GM12878 (cell line): Measurements from ENCODE around the gene TRPM6. TPM values are rescaled to one million over a fixed set of nuclear protein-coding genes. Genes with fewer than 3 reads are reported as not detected.

Experiments used
- ATAC-seq: fragments of 200-7000 bp; cut with Tn5 transposase; 3 replicates; pipeline ENCODE4 v1.9.1; 2020; ENCODE audit warnings: mild to moderate bottlenecking, moderate library complexity
- BruUV-seq: library from RNA; stranded (reverse); fragments of 400-500 nt; replicated peaks from 2 replicates; lab custom pipeline; 2021; lab: Mats Ljungman, UMichigan
- CTCF ChIA-PET: fragments of 300-600 bp; sonication (Branson Sonifier 250); formaldehyde crosslinking; extraction: SDS; loops from one replicate; lab custom pipeline; 2021; ENCODE audit warnings: inconsistent platforms; lab: Yijun Ruan, JAX
- POLR2A ChIA-PET: fragments of 350-600 bp; formaldehyde crosslinking; extraction: SDS; loops from one replicate; lab custom pipeline; 2021; ENCODE audit warnings: inconsistent platforms; lab: Charles Lee
- RAD21 ChIA-PET: fragments of 300-600 bp; sonication (Branson Sonifier 250); formaldehyde crosslinking; loops from one replicate; lab custom pipeline; 2023; ENCODE audit warnings: antibody characterized with exemption; ENCODE audit not compliant: unreplicated experiment; lab: Charles Lee
- SMC1A ChIA-PET: fragments of 300-600 bp; sonication (Branson Sonifier 250); formaldehyde crosslinking; loops from one replicate; lab custom pipeline; 2023; ENCODE audit not compliant: unreplicated experiment, uncharacterized antibody; lab: Charles Lee
- DNase-seq: peaks from one replicate; pipeline ENCODE4 v3.0.0-alpha.2; 2011; ENCODE audit warnings: low read depth, low spot score
- FAIRE-seq: peaks from 3 replicates; lab custom pipeline; 2011; peaks lifted over from hg19 to GRCh38; lab: Jason Lieb, UNC
- H2AFZ ChIP-seq: 2 replicates; pipeline ENCODE4 v1.6.0; 2011; ENCODE audit warnings: low read depth, low read length, control low read depth; ENCODE audit not compliant: control insufficient read depth
- H3K27ac ChIP-seq: 2 replicates; pipeline ENCODE4 v1.5.1; 2011; ENCODE audit warnings: control low read depth; ENCODE audit not compliant: control insufficient read depth, insufficient read depth
- H3K27me3 ChIP-seq, 2 experiments: replicated peaks in 1 of 2; 2 replicates each; pipeline versions ENCODE4 v1.6.0 to v1.6.1; 2011; ENCODE audit warnings: low read length in 1 of 2; ENCODE audit not compliant: control insufficient read depth in 2 of 2, insufficient read depth in 2 of 2
- H3K36me3 ChIP-seq, 2 experiments: 2 replicates each; pipeline ENCODE4 v1.5.1; 2011; ENCODE audit warnings: low read length in 1 of 2; ENCODE audit not compliant: control insufficient read depth in 2 of 2, insufficient read depth in 2 of 2
- H3K4me1 ChIP-seq: 2 replicates; pipeline ENCODE4 v1.6.1; 2011; ENCODE audit warnings: mild to moderate bottlenecking, low read length, moderate library complexity, mixed read lengths; ENCODE audit not compliant: control insufficient read depth, insufficient read depth
- H3K4me2 ChIP-seq: 2 replicates; pipeline ENCODE4 v1.6.0; 2011; ENCODE audit warnings: control low read depth; ENCODE audit not compliant: control insufficient read depth, insufficient read depth
- H3K4me3 ChIP-seq: fragments of 200-600 bp; sonication (generic); 2 replicates; pipeline ENCODE4 v1.5.1; 2016
- H3K79me2 ChIP-seq: 2 replicates; pipeline ENCODE4 v1.6.0; 2011; ENCODE audit warnings: low read length; ENCODE audit not compliant: control insufficient read depth, insufficient read depth
- H3K9ac ChIP-seq: 2 replicates; pipeline ENCODE4 v1.8.0; 2011; ENCODE audit warnings: low read length, control low read depth, mixed read lengths; ENCODE audit not compliant: control insufficient read depth, insufficient read depth
- H3K9me3 ChIP-seq: replicated peaks from 3 replicates; pipeline ENCODE4 v1.5.1; 2011; ENCODE audit warnings: mild to moderate bottlenecking, low read length; ENCODE audit not compliant: control insufficient read depth, insufficient read depth
- H4K20me1 ChIP-seq: 2 replicates; pipeline ENCODE4 v1.6.0; 2011; ENCODE audit not compliant: control insufficient read depth, insufficient read depth
- ASH2L ChIP-seq: fragments of 300-600, 200-600 bp; sonication (generic); IDR thresholded peaks from 2 replicates; pipeline ENCODE4 v1.6.1; 2017; ENCODE audit warnings: low read depth, mild to moderate bottlenecking, borderline replicate concordance
- BCL3 ChIP-seq: IDR thresholded peaks from 2 replicates; pipeline ENCODE4 v1.6.1; 2011; ENCODE audit warnings: borderline replicate concordance, low read depth, mild to moderate bottlenecking, moderate library complexity, low read length; ENCODE audit not compliant: insufficient read depth, poor library complexity, severe bottlenecking
- BHLHE40 ChIP-seq, 2 experiments: fragments of 450-650 bp in 1 of 2; IDR thresholded peaks; 2 replicates each; pipeline ENCODE4 v1.6.1; 2011 to 2017; ENCODE audit warnings: low read depth in 2 of 2, borderline replicate concordance in 1 of 2, improper control_type of control experiment in 1 of 2, low read length in 1 of 2, mild to moderate bottlenecking in 1 of 2
- CTCF ChIP-seq, 3 experiments: IDR thresholded peaks in 2 of 3; conservative IDR thresholded peaks in 1 of 3; 2 replicates each; pipeline ENCODE4 v1.5.1; 2011; ENCODE audit warnings: low read depth in 3 of 3, low read length in 3 of 3, mild to moderate bottlenecking in 3 of 3, control low read depth in 2 of 3, moderate library complexity in 2 of 3, inconsistent platforms in 1 of 3, mixed read lengths in 1 of 3; ENCODE audit not compliant: control insufficient read depth in 2 of 3, insufficient read depth in 1 of 3; ENCODE audit errors: extremely low read depth in 1 of 3
- IRF4 ChIP-seq: IDR thresholded peaks from 2 replicates; pipeline ENCODE4 v1.6.1; 2011; ENCODE audit warnings: low read depth, low read length
- LARP7 ChIP-seq: fragments of 450-650 bp; IDR thresholded peaks from 2 replicates; pipeline ENCODE4 v1.6.1; 2017; ENCODE audit warnings: mild to moderate bottlenecking
- RELA ChIP-seq: fragments of 450-650 bp; IDR thresholded peaks from 2 replicates; pipeline ENCODE4 v1.8.0; 2014; ENCODE audit warnings: borderline replicate concordance; ENCODE audit not compliant: partially characterized antibody
- RELB ChIP-seq: fragments of 450-650 bp; IDR thresholded peaks from 2 replicates; pipeline ENCODE4 v1.6.1; 2017; ENCODE audit warnings: low read depth, mild to moderate bottlenecking, moderate library complexity
- SIX5 ChIP-seq: IDR thresholded peaks from 2 replicates; pipeline ENCODE4 v1.6.1; 2011; ENCODE audit warnings: mild to moderate bottlenecking, low read depth, low read length, moderate library complexity; ENCODE audit not compliant: severe bottlenecking
- SMAD5 ChIP-seq: IDR thresholded peaks from 2 replicates; pipeline ENCODE4 v1.6.1; 2016; ENCODE audit warnings: antibody characterized with exemption, low read depth
- SMC3 ChIP-seq: IDR thresholded peaks from 2 replicates; pipeline ENCODE4 v1.6.1; 2011; ENCODE audit warnings: low read length, improper control_type of control experiment, borderline replicate concordance
- ZBTB40 ChIP-seq: fragments of 450-650 bp; IDR thresholded peaks from 2 replicates; pipeline ENCODE4 v1.6.1; 2016; ENCODE audit warnings: mild to moderate bottlenecking, moderate library complexity, borderline replicate concordance
- ZZZ3 ChIP-seq: IDR thresholded peaks from 2 replicates; pipeline ENCODE4 v1.6.1; 2011; ENCODE audit warnings: low read depth; ENCODE audit not compliant: control insufficient read depth, insufficient read length
- WGBS: methylation state at CpG from one replicate; pipeline ENCODE4 v1.1.6; 2016; ENCODE audit warnings: low lambda C conversion rate; ENCODE audit not compliant: insufficient replicate concordance, insufficient coverage; ENCODE audit errors: missing lambda C conversion rate; 5-methylcytosine and 5-hydroxymethylcytosine counted together
- in situ Hi-C: fragments of 300-500 bp; cut with MboI; formaldehyde crosslinking; loops from 9 replicates; pipeline ENCODE4 v1.14.3; 2018; ENCODE audit warnings: mixed read lengths
- intact Hi-C: fragments of 100-400 bp; cut with micrococcal nuclease; formaldehyde crosslinking; loops from one replicate; pipeline ENCODE4 v1.14.2; 2022; ENCODE audit not compliant: unreplicated experiment
- polyA plus RNA-seq, 11 experiments: library from polyadenylated mRNA; depleted of rRNA in 4 of 11; unstranded in 6 of 11; stranded (reverse) in 5 of 11; fragments of >200 nt; fragmentation: Nextera tagmentation in 4 of 11; fragmentation: Illumina TruSeq in 1 of 11; extraction: Ambion mirVana in 4 of 11; extraction: Trizol in 1 of 11; gene quantifications; 1 replicate in 1 of 11; 2 replicates in 10 of 11; pipeline versions ENCODE4 v1.2.1 to v1.2.3, GENCODE V29; 2011 to 2016; ENCODE audit warnings: inconsistent platforms in 2 of 11, missing spikeins in 2 of 11, low read depth in 1 of 11
- total RNA-seq, 4 experiments: library from RNA; depleted of rRNA in 3 of 4; stranded (reverse); fragments of >200 nt in 3 of 4; fragmentation: Illumina TruSeq in 1 of 4; extraction: Trizol in 1 of 4; gene quantifications; 2 replicates each; pipeline versions ENCODE4 v1.2.1 to v1.2.3, GENCODE V29; 2013 to 2021

TRPM6 gene
- total and polyA plus RNA-seq, 10 of the 15 experiments (the other 5 are each of a cell fraction or from before 2014, with no cell fraction given), result under 0.01 to 0.34 (median 0.05) TPM; not detected in 1

GRCh38 chr9:74726581-74726980 is 161.1 kb downstream of the TRPM6 start:
- no peak overlapping the region for H2AFZ ChIP-seq
- in situ Hi-C loops (loop anchor here (25.0 kb wide), 1 partner anchor 1039 kb away; no protein-coding TSS in a partner anchor), intact Hi-C loops (no loop called here)
- POLR2A ChIA-PET, result interaction anchor here (0.6 kb wide), 1 partner anchor 10 kb away, joined by 9 read pairs; no protein-coding TSS in a partner anchor
- H3K36me3 ChIP-seq, result no peaks in the 10 kb centered on the region
- no peaks in the 10 kb centered on the region for H3K4me1 ChIP-seq
- H4K20me1 ChIP-seq, result no peaks in the 10 kb centered on the region
- no peak for TF ChIP-seq SMAD5
- TF ChIP-seq ZZZ3, result no peak
- no peak for TF ChIP-seq SMC3
- TF ChIP-seq IRF4, result no peak
- TF ChIP-seq BHLHE40 (IDR thresholded peaks at IDR 0.05; ENCODE audit: borderline replicate concordance in 1 of 2, low read depth in 2 of 2, low read length in 1 of 2), result no peak
- no peak for TF ChIP-seq RELB
- TF ChIP-seq ZBTB40, result no peak
- TF ChIP-seq BCL3, result no peak
- TF ChIP-seq CTCF (IDR thresholded peaks at IDR 0.05 in 2 of 3, conservative IDR thresholded peaks at IDR 0.05 in 1 of 3; ENCODE audit: control insufficient read depth in 2 of 3, extremely low read depth in 1 of 3, insufficient read depth in 1 of 3, low read depth in 3 of 3, low read length in 3 of 3), result no peak
- TF ChIP-seq RELA, result no peak
- no peak for TF ChIP-seq ASH2L
- TF ChIP-seq LARP7, result no peak
- TF ChIP-seq SIX5, result no peak
- TF ChIP-seq, all 136 proteins: peak for 0
- no peak for FAIRE-seq
- Histone ChIP-seq H3K9ac (no peak overlapping the region), H3K79me2 (no peaks in the 10 kb centered on the region), H3K27me3 (peaks cover 0 to 1% of the 10 kb centered on the region in 2 experiments; a peak in 1 of 4 replicates), H3K9me3 (no peaks in the 10 kb centered on the region), H3K4me3 (no peak overlapping the region), H3K4me2 (no peak overlapping the region), H3K27ac (no peak overlapping the region)
- SMC1A ChIA-PET, result no interaction called here
- WGBS, result 76% methylated on average over 3 of the region's 3 CpGs
- ATAC-seq, result no peak
- CTCF ChIA-PET, result interaction anchor here (0.8 kb wide), 1 partner anchor 16 kb away, joined by 3 read pairs; no protein-coding TSS in a partner anchor
- no peak for DNase-seq
- no TSS peak for BruUV-seq
- RAD21 ChIA-PET, result no interaction called here
